Spleen (tissue), 11 donors: ENCODE results near the gene HJV. TPM values are rescaled to one million over a fixed set of nuclear protein-coding genes. Genes with fewer than 3 reads are reported as not detected.

Experiments
- DNase-seq: peaks from one replicate; pipeline ENCODE4 v3.0.0-alpha.2; 2020
- H3K27ac ChIP-seq, 8 donors: fragments of 200-600 bp; sonication (generic) in 7 of 8; 1 replicate in 4 of 8; 2 replicates in 4 of 8; pipeline versions ENCODE4 v1.5.0 to v1.8.0; 2016 to 2021; ENCODE audit warnings: inconsistent platforms in 4 of 8, mild to moderate bottlenecking in 4 of 8, moderate library complexity in 1 of 8
- H3K27me3 ChIP-seq, 7 donors: fragments of 200-600 bp; sonication (generic) in 6 of 7; replicated peaks in 1 of 7; 1 replicate in 4 of 7; 2 replicates in 3 of 7; pipeline versions ENCODE4 v1.5.0 to v1.8.0; 2016 to 2021; ENCODE audit warnings: inconsistent platforms in 3 of 7, mild to moderate bottlenecking in 1 of 7
- H3K36me3 ChIP-seq, 6 donors: fragments of 200-600 bp; sonication (generic) in 5 of 6; 1 replicate in 4 of 6; 2 replicates in 2 of 6; pipeline versions ENCODE4 v1.5.0 to v1.8.0; 2016 to 2021; ENCODE audit warnings: inconsistent platforms in 2 of 6
- H3K4me1 ChIP-seq, 6 donors: fragments of 200-600 bp; sonication (generic) in 5 of 6; 1 replicate in 3 of 6; 2 replicates in 3 of 6; pipeline versions ENCODE4 v1.5.0 to v1.8.0; 2016 to 2021; ENCODE audit warnings: inconsistent platforms in 3 of 6
- H3K4me3 ChIP-seq, 8 donors: fragments of 200-600 bp; sonication (generic) in 7 of 8; 1 replicate in 4 of 8; 2 replicates in 4 of 8; pipeline versions ENCODE4 v1.5.0 to v1.8.0; 2016 to 2021; ENCODE audit warnings: inconsistent platforms in 4 of 8, mild to moderate bottlenecking in 4 of 8, moderate library complexity in 2 of 8
- H3K9me3 ChIP-seq, 8 donors: fragments of 200-600 bp; sonication (generic) in 7 of 8; 1 replicate in 4 of 8; 2 replicates in 4 of 8; pipeline versions ENCODE4 v1.5.0 to v1.8.0; 2016 to 2021; ENCODE audit warnings: inconsistent platforms in 4 of 8
- CTCF ChIP-seq, 11 experiments: fragments of 200-600 bp in 7 of 11; fragments of 450-650 bp in 4 of 11; sonication (generic) in 4 of 11; IDR thresholded peaks in 8 of 11; conservative IDR thresholded peaks in 3 of 11; 1 replicate in 7 of 11; 2 replicates in 4 of 11; pipeline versions ENCODE4 v1.4.0 to v1.8.0; 2016 to 2021; ENCODE audit warnings: antibody characterized with exemption in 11 of 11, inconsistent platforms in 4 of 11, mild to moderate bottlenecking in 1 of 11
- POLR2A ChIP-seq, 3 donors: fragments of 450-650 bp; IDR thresholded peaks; one replicate each; pipeline ENCODE4 v1.5.1; 2017; ENCODE audit warnings: antibody characterized with exemption in 3 of 3, mild to moderate bottlenecking in 1 of 3
- POLR2AphosphoS5 ChIP-seq, 3 donors: sonication (generic); formaldehyde crosslinking; IDR thresholded peaks; one replicate each; pipeline ENCODE4 v1.5.1; 2017; ENCODE audit warnings: antibody characterized with exemption in 3 of 3
- WGBS, 5 donors: extraction: QIAGEN DNeasy Blood & Tissue Kit in 3 of 5; methylation state at CpG; one replicate each; pipeline versions ENCODE4 v1.1.5 to v1.1.7; 2013 to 2018; 5-methylcytosine and 5-hydroxymethylcytosine counted together
- intact Hi-C: fragments of 100-400 bp; cut with DNase I; formaldehyde crosslinking; loops from one replicate; pipeline ENCODE4 v1.15.0; 2023; ENCODE audit warnings: low total_unique reads
- polyA plus RNA-seq, 3 donors: library from polyadenylated mRNA; stranded (reverse); fragments of 200-250 nt; gene quantifications; one replicate each; pipeline ENCODE4 v1.2.1, GENCODE V29; 2013
- total RNA-seq, 7 donors: library from RNA; depleted of rRNA in 3 of 7; stranded (reverse); fragments of >200 nt in 3 of 7; fragmentation: NEBNext Ultra II Directional in 4 of 7; extraction: Animal tissue kit (Norgen Biotek cat#: 25700) in 4 of 7; gene quantifications; one replicate each; pipeline versions ENCODE4 v1.1.0 to v1.2.1, GENCODE V29; 2016 to 2021
- donor health status: healthy with polysubstance abuse.
- donor health status: DM: no; HTN: no; CAD: no; lungs with moderate emphysema.
- donor health status: DM: no; HTN: no; CAD: no.
- donor health status: Bipolar disorder and iron deficiency.
- donor health status: healthy.
- donor health status: DM: no; HTN: no; CAD: no.
- donor health status: DM: yes; HTN: yes; CAD: no.

Gene HJV
- total and polyA plus RNA-seq, 10 donors = not detected

- intact Hi-C loops = no loop called here
- Histone ChIP-seq H3K4me1 (peaks cover 31 to 73% (median 59%) of the 10 kb centered on the region in 6 donors), H3K27me3 (no peaks in the 10 kb centered on the region), H3K27ac (peak overlapping the region; percentile 93 to 100 (median 99)), H3K36me3 (peaks cover 21 to 43% (median 35%) of the 10 kb centered on the region in 6 donors), H3K9me3 (no peaks in the 10 kb centered on the region), H3K4me3 (peak overlapping the region; percentile 86 to 100 (median 95))
- TF ChIP-seq CTCF (IDR thresholded peaks at IDR 0.05 in 8 of 11, conservative IDR thresholded peaks at IDR 0.05 in 3 of 11) (no peak), POLR2AphosphoS5 (IDR thresholded peaks at IDR 0.05) (peak in 1 of 3 donors; percentile 74)
- DNase-seq = no peak
- 1 to 3% (median 1%) methylated on average over 8 of the region's 8 CpGs for WGBS, 5 donors
These were observed 26.2 kb downstream of the HJV start for GRCh38 chr1:145995148-145995881.

- Histone ChIP-seq H3K4me1 (peaks cover 26 to 73% (median 56%) of the 10 kb centered on the region in 6 donors), H3K36me3 (peaks cover 21 to 43% (median 35%) of the 10 kb centered on the region in 6 donors), H3K27me3 (no peaks in the 10 kb centered on the region), H3K4me3 (peak overlapping the region; percentile 86 to 100 (median 95)), H3K27ac (peak overlapping the region; percentile 93 to 100 (median 99)), H3K9me3 (no peaks in the 10 kb centered on the region)
- WGBS, 5 donors = 4 to 14% (median 8%) methylated on average over 10 of the region's 10 CpGs
- intact Hi-C loops = no loop called here
- DNase-seq = no peak
- TF ChIP-seq POLR2AphosphoS5 (IDR thresholded peaks at IDR 0.05) (peak; percentile 26 to 98 (median 77)), POLR2A (IDR thresholded peaks at IDR 0.05) (peak in 2 of 3 donors; percentile 45 to 64), CTCF (IDR thresholded peaks at IDR 0.05 in 8 of 11, conservative IDR thresholded peaks at IDR 0.05 in 3 of 11) (no peak)
These were observed 27.0 kb downstream of the HJV start for GRCh38 chr1:145994391-145995120.

- intact Hi-C loops = no loop called here
- H3K9me3 ChIP-seq = no peaks in the 10 kb centered on the region
- H3K4me1 ChIP-seq = peaks cover 19 to 73% (median 55%) of the 10 kb centered on the region in 6 donors
- H3K27ac ChIP-seq = peak overlapping the region; percentile 93 to 100 (median 99)
- DNase-seq = no peak
- no peaks in the 10 kb centered on the region for H3K27me3 ChIP-seq
- peaks cover 21 to 43% (median 35%) of the 10 kb centered on the region in 6 donors for H3K36me3 ChIP-seq
- TF ChIP-seq CTCF (IDR thresholded peaks at IDR 0.05 in 8 of 11, conservative IDR thresholded peaks at IDR 0.05 in 3 of 11) (peak in 1 of 11 experiments; percentile 11), POLR2AphosphoS5 (IDR thresholded peaks at IDR 0.05) (peak in 1 of 3 donors; percentile 95), POLR2A (IDR thresholded peaks at IDR 0.05) (peak in 2 of 3 donors; percentile 1 to 25)
- 23 to 32% (median 26%) methylated on average over 6 of the region's 6 CpGs for whole genome bisulfite sequencing, 5 donors
- peak overlapping the region; percentile 86 to 100 (median 95) for H3K4me3 ChIP-seq
These were observed 27.7 kb downstream of the HJV start for GRCh38 chr1:145993618-145994390.
